GM20431 (cell line): Measurements from ENCODE around the gene HOXB7.

Source experiments
- in situ Hi-C: fragments of 300-500 bp; cut with MseI, MboI; formaldehyde crosslinking; loops from one replicate; pipeline ENCODE4 v1.15.0; 2020; ENCODE audit warnings: low sequenced_read_pairs; ENCODE audit not compliant: unreplicated experiment

The HOXB7 gene

DNA sequence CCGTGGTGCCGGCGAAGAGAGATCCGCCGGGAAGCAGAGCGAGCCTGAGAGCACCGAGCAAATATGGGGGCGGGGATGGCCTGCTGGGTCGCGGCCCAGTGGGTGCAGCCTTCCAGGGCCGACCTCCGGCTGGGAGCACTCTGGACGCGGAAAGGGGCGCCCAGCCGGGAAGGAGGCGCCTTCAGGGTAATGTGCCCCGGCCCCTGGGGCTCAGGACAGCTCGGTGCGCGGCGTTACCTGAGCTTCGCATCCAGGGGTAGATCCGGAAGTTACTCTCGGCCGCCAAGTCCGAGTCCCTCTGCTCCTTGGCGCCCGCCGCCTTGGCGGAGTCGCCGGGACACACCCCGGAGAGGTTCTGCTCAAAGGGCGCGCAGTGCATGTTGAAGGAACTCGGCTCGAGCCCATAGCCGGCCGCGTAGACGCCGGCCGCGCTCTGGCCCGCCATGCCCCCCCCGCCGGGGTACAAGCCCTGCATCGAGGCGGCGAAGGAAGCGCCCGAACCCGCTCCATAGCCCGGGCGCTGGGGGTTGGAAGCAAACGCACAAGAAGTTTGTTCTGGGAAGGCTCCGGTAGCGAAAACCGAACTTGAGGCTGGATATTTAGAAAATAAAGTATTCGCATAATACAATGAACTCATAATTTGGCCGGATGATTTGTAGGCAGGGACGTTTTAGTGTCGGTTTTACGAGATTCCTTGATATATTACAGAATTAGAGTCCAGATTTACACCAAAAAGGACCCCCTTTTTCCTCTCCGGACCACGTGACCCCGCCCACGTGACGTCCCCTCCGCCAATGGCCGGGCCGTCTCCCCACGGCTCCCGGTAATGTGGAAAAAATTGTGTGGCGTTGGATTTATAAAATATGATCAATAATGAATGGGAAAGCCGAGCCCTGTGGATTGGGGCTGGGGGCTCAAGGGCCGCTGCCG is at the start of gene HOXB7:
Gene HOXB7 (minus strand): TSS at position 736 of the 930 bp plus-strand sequence. CDS start 99 bp downstream, at position 637.
- in situ Hi-C loops = no loop called here

DNA sequence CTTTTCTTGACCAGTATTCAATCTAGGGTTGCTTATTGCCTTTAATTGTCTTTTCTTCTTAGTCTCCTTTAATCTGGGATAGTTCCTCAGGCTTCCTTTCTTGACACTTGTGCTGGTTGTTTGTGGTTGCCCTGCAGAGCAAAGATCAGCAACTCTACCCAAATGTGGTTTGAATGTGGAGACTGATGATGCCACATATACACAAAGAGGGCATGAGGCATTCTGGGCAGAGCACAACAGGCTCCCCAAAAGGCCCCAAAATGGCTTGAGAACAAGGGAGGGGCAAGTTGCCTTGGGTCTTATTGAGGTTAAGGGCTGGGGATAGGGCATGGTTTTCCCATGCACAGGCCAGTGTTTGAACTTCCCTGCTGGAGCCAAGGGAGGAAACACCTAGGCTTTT is 45.1 kb upstream of the HOXB7 start:
- in situ Hi-C loops = no loop called here

DNA sequence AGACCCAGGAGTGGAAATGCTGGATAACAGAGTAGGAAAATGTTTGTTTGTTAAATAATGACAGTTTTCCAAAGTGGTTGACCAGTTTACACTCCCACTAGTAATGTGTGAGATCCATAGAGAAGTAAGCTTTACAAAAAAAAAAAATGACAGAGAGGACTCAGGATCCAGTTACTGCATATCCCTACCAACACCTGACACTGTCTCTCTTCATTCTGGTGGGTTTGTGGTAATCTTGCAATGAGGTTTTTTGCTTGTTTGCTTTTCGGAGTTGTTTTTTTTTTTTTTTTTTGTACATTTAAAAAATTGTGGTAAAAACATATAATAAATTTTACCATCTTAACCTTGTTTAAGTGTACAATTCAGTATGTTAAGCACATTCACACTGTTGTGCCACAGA is 38.9 kb upstream of the HOXB7 start:
- in situ Hi-C loops = no loop called here

DNA sequence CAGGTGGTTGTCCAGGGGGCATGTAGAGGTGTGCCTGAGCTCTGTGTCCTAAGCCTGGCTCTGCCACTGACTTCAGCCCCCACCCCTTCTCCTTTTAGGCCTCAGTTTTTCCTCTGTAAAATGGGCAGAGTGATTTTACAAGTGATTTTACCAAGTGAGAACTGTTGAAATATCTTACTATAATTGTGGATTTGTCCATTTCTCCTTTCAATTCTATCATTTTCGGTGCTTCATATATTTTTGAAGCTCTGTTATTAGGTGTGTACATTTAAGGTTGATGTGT is 37.1 kb upstream of the HOXB7 start:
- in situ Hi-C loops = no loop called here

DNA sequence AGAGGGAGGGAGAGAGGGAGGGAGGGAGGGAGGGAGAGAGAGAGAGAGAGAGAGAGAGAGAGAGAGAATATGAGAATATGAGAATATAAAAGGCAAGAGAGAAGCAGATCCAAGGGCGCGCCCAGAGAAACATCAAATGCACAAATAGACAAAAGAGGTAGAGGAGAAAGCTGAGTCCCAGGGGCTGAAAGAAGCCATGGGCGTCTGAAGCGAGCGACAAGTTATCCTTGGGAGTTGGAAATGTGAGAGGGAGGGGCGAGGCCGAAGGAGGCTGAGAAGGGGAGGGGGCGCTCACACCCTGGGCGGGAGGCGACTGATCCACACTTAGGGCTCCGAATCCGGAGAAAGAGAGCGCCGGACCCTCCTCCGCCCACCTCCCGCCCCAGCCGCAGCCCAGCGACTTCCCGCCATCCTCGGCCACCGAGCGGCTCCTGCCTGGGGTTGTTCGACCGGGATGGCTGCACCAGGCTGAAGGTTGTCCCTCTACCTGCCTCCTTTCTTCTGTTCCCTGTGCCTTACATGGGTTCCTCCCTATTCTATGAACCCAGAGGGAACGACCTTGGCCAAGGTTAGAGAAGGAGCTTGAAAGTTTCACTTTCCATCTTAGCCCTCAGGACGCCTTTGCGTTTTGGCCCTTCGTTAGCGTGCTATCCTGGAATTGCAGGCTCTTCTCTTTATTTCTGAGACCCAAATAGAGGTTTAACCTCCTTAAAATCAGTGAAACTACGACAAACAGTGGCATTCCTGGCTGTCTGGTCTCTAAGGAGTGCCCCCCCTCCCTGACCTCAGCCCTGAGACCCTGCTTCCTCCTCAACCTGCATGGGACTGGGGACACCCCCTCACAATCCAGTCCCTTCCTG is 36.5 kb upstream of the HOXB7 start:
- in situ Hi-C loops = no loop called here

DNA sequence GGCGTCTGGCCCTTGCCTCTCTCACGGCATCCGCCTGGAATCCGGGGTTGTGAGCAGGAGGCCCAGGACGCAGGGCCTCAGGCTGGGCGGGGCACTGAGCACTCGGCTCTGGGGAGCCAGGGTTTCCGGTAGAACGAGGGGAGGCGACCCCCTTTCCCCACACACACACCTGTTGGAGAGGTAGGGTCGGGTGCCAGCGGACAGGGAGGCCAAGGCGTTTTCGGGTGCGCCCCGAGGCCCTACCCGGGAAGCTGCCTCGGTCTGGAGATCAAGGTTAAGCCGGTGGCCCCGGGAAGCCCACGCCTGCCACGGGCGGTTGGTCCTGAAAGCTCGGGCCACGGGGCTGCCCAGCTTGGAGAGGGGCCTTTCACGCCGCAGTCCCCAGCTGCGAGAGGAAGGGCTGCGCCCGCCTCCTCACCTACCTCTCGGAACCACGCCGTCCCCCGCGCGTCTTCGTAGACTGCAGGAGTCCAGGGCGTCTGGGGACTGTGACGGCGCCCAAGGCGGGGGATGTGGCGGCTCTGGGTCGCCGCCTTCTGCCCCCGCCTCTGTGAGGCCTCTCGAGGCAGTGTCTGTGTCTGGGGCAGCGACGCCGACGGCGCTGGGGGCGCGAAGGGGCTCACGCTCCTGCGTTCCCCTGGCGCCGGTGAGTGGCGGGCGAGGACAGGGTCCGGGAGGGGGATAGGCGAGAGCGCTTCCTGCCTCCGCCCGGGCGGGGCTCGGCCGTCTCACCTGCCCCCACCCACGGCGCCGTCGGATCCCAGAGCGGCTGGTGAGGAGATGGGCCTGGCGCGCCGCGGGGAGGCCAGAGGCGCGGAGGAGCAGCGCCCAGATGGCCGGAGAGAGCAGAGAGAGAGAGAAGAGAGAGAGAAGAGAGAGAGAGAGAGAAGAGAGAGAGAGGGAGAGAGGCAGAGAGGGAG is 35.6 kb upstream of the HOXB7 start:
- in situ Hi-C loops = no loop called here

DNA sequence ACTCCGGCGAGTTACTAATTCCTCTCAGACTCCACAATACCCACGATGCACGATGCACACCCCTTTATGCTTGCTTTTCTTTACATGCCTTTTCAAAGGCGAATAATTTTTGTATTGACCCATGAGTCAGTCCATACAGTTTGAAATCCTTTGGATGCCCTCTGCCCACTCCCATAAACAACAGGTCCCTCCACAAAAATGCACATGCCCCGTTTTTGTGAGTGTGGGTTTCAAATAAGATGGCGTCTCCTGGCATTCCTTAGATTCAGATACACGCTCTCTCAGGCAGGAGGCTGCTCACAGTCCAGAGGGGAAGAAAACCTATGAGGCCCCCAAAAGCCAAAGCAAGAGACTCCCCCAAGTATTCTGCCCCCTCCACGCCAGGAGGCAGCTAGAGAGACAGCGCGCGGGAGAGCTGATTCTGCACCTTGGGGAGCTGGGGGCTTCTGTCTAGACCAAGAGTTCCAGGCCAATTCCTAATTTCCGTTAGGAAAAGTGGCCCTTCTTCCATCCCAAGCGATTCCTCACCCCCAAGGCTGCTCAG is 34.9 kb upstream of the HOXB7 start:
- in situ Hi-C loops = no loop called here

DNA sequence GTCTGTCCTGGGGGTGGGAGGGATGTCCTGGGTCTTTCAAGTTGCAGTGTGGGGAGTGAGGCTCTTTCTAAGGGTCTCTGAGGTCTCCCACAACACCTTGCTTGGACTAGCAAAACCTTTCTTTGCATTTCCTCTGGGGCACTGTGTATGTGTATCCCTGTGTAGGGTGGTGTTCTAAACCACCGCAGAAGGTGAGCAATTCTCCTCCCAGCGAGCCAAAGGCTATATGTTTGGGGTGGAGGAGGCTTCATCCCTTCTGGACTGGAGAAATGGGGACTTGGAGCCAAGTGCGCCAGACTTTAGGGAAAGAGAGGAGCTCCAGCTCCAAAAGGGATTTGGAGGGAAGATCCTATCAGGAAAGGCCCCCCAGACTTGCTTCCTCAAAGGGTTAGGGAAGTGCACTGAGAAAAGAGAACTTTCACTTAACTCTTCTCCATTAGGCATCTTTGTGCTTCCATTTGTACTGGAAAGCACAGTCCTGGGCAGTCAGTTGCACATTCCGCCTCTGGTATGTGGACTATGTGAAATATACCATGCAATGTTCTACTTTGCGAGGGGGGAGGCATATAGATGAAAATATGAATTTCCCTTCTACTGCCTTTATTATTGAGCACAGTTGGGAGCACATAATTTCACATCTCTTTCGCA is 34.2 kb upstream of the HOXB7 start:
- in situ Hi-C loops = no loop called here

DNA sequence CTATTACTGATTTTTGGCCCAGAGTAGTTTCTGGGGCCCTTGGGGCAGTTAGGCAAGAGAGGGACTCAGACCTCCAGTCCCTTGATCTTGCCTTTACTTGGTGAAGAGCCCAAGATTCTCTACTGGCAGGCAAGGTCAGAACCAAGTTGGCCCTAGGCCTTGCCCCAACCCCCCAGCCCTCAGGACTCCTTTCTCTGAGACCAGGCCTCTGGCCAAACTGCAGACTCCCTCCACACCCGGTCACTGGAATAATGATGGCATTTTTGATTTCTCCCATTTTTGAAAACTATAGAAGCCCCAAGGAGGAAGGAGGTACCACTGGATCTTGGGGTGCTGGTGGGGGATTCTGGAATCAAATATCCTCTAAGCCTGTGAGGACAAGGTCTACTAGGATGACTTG is 33.3 kb upstream of the HOXB7 start:
- in situ Hi-C loops = no loop called here

DNA sequence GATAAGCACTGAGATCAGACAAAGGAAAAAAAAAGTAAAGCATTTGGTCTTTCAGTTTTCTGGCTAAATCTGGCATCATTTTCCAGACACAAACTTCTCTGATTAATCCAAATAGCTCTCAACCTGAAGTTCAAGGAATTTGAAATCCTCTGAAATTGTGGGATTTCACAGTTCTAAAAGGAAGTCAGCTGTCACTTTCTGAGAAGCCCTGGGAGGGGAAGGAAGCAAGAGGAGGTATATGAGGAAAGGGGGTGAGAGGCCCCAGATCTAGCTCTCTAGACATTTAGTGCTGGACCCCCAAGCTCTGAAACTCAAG is 32.8 kb upstream of the HOXB7 start:
- in situ Hi-C loops = no loop called here

DNA sequence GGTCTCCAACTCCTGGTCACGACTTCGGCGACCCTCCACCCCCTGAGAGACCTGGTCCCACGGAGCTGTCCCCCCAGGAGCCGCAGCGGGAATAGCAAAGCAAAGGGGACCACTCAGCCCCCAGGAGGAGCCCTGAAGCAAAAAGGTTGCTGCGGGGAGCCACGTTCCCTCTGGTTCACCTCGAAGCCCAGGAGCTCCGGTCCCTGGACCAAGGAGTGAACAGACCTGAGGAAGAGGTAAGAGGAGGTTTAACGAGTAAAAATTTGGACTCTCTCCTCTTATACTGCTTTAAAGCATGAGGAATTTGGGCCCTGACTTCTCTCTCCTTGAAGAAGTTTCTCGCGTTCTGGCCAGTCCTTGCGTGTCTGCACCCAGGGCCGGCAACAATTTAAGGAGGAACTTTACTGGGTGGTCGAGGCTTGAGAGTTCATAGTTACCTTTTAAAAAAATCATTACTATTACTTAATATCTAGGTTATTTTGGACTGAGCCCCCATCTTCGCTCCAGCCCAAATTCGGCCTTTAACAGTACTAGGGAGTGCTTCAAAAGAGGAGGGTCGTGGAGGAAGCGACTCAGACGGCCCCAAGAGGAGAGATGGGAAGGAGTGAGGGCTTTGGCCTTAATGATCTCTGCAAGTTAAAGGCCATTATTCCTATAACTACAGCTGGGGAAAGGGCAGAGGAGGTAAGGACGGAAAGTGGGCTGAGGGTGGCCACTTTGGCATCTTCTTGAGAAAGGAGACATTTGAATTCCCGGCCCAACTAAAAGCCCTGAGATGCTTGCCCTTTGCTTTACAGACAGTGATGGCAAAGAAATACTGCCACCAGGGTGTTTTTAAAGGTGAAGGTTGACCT is 32.3 kb upstream of the HOXB7 start:
- in situ Hi-C loops = no loop called here

DNA sequence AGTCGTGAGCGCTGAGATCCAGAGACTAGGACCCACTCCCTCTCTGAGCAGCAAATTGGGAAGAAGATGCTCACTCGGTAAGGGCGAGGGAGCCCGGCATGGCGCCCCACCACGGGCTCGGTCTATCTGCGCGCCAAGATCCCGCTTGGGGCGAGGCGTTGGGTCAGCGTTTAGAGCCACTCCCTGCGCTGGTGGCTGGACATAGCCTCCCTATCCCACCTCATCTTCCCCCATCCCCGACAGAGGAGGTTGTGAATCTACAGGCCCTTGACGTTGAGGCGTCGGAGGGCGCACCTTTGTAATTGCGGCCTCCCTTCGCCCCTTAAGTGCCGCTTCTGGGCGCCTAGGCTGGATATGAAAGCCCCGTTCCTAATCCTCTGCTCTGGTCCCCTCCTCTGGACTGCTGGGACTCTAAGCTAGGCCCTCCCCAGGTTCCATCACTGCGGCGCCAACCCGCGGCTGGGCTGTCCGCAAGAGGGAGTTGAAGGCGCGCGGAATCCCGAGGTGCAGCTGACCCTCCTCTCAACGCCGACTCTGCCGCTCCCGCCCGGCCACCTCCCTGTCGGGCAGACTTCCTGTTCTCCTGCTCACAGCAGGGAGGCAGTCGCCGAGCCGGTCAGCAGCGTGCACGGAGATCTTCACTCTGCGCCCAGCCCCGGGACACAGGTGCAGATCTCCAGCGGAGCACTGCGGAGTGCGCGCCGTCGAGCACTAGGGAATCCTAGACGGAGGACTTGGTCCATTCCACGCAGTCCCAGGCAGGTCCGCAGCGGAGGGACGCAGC is 31.4 kb upstream of the HOXB7 start:
- in situ Hi-C loops = no loop called here

DNA sequence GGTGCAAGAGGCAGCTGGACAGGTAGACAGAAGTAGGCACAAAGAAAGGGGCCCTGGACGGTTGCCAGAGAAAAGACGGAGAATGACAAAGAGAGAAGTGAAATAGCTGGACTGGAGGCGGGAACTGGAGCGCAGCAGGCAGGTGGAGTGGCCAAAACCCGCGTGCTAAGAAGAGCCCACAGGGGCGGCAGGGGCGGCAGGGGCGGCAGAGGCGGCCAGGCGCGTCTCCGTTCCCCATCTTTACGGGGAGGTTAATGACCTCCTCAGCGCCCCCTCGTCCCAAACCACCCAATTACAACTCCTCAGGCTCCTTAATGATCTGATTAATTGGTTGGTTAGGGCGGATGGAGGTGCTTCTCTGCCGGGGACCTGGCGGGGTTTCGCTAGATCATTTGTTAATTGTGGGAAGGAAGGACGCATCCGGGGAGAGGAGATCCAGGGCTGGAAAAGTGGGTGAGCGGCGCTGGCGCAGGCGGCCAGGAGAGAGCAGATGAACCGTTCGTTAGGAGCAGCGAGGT is 30.8 kb upstream of the HOXB7 start:
- in situ Hi-C loops = no loop called here

DNA sequence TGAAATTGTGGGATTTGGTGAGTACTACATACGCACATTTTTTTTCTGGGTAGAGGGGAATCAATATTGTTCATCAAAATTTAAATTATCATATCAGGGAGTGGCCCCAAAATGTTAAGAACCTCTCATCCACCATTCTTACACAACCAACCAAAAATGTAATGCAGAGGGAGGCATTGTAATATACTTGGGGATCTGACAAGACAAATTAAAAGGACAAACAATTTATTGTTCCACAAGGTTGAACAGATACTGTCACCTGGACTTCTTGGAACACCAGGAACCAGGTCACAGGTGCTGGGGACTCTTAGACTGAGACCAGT is 30.0 kb upstream of the HOXB7 start:
- in situ Hi-C loops = no loop called here

DNA sequence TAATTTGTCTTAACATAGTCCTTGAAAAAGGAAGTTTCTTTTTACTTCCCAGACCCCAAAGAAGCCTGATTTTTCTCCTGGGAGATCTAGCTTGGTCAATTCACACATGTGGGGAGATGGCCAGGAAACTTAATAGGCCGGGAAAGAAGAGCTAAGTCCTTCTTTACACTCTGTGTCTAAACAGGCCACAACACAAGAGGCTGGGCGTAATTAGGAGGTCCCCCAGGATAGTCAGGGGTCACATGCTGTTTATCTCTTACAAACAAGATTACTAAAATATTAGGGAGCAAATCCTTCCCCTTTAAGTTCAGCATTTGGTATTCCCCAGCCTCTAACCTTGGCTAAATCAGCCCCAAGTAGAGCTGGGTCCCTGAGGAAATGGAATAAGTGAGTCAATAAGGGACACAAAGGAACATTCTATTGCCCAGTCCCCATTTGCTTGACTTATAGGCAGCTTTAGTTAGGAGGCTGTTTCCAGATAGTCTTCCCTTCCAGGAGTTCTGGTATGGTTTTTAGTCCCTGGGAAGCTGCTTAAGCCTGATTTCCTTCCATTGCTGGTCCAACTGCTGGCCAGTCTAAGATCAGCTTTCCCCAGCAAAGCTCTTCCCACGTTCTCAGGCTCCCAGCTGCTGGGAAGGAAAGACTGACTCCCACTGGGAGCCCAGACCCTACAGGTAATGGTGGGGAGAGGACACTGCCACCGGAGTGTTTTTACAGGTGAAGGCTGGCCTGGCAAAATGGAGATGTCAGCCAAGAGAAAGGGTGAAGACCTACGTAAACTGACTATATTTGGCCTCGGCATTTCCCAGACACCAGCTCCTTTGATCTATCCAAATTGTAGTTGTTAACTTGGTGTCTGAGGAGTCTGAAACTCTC is 29.4 kb upstream of the HOXB7 start:
- in situ Hi-C loops = no loop called here

DNA sequence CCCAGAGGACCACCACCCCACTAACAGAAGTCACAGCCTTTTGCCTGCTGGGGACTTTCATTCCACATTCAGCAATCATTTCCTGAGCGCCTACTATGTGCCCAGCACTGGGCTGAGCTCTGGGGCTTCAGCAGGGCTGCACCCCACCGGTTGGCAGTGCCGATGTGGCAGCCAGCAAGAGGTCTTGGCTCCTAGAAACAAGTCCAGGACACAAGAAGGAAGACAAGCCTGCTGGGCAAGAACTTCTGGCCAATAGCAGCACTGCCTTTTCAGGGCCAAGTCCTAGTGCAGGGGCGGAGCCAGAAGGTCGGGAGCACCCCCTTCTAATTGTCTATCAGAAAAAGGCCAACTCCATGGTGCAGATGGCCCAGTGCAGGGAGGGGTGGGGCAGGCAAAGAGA is 28.3 kb upstream of the HOXB7 start:
- in situ Hi-C loops = no loop called here
